GM10266 (cell line): ENCODE data around the gene ST7L.

Experiments used
- DNase-seq: peaks from one replicate; pipeline ENCODE4 v3.0.0; 2012; ENCODE audit errors: extremely low spot score
- TF ChIP-seq, protein P1 (sequence below): IDR thresholded peaks from 2 replicates; pipeline ENCODE4 v1.5.1; 2012; ENCODE audit warnings: mild to moderate bottlenecking, low read depth; ENCODE audit not compliant: control insufficient read depth, insufficient read depth; ENCODE audit errors: missing control alignments

The ST7L gene

DNA sequence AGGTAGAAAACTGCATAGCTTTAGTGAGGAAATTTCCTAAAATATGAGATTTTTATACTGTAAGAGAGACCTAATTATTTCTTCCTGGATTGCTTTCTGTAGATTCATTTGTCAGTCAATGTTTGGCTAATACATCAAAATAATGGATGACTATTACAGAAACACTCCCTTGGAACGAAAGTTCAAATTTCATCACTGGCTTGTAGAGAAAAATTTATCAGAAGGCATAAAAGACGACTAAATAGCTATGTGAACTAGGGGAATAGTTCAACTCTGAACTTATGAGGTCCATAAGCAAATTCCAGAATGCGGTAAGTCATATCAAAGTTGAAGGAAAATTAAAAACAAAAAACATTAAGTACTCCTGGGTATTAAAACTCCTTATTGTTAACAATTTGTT lies 74.2 kb downstream of the ST7L start:
- TF ChIP-seq, protein P1, sequence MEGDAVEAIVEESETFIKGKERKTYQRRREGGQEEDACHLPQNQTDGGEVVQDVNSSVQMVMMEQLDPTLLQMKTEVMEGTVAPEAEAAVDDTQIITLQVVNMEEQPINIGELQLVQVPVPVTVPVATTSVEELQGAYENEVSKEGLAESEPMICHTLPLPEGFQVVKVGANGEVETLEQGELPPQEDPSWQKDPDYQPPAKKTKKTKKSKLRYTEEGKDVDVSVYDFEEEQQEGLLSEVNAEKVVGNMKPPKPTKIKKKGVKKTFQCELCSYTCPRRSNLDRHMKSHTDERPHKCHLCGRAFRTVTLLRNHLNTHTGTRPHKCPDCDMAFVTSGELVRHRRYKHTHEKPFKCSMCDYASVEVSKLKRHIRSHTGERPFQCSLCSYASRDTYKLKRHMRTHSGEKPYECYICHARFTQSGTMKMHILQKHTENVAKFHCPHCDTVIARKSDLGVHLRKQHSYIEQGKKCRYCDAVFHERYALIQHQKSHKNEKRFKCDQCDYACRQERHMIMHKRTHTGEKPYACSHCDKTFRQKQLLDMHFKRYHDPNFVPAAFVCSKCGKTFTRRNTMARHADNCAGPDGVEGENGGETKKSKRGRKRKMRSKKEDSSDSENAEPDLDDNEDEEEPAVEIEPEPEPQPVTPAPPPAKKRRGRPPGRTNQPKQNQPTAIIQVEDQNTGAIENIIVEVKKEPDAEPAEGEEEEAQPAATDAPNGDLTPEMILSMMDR = no peak
- DNase-seq = no peak

DNA sequence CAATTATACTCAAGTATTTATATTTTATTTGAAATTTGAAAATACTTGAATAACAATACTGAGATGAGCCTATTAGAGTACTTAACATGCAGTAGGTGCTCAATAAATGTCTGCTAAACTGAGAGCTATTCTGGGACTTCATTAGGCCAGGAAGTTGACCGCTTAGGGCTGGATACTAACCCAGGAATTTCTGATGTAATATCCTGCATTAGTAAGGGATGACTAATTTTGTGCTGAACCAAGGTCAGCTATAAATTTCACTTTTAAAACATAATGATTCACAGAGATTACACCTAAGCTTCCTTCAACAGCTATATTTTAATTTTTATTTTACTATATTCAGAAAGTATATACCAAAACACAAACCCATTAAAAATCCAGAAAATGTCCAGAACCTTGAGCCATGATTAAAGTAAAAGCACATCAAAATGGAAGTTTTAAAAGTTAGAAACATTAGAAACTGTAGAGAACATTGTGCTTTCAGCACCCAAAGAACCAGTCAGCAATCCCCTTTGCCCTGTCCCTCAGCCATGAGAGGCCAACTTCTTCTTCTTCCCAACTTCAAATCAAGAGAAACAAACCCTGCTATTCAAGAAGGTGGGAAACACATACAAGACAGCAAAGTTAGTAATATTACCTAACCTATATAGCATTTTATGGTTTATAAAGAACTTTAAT lies 74.8 kb downstream of the ST7L start:
- DNase-seq = no peak
- TF ChIP-seq, protein P1 = no peak

- TF ChIP-seq, protein P1 = no peak
- no peak for DNase-seq
Measured at GRCh38 chr1:112542206-112542973, 76.6 kb downstream of the ST7L start.

DNA sequence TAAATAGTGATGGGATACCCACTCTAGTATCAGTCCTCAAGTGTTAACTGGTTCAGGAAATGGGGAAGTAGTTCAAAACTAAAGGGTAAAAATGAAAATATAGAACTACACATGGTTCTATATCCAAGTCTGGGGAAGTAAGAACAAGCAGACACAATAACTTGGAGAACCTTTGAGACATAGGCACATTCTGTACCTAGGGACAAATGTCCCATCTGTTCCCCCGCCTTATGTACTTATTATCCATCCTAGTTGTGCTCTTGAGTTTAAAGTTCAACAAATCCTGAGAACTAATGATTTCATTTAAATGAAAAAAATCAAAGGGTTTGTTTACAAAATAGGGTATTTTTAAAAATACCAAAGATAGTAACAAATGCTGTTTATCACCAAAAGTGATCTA lies 77.6 kb downstream of the ST7L start:
- no peak for DNase-seq

GRCh38 chr1:112540226-112540794 lies 78.6 kb downstream of the ST7L start:
- no peak for DNase-seq
- TF ChIP-seq, protein P1 = no peak

More for the DNA sequence above, 77.6 kb downstream of the ST7L start:
- TF ChIP-seq, protein P1 = no peak

DNA sequence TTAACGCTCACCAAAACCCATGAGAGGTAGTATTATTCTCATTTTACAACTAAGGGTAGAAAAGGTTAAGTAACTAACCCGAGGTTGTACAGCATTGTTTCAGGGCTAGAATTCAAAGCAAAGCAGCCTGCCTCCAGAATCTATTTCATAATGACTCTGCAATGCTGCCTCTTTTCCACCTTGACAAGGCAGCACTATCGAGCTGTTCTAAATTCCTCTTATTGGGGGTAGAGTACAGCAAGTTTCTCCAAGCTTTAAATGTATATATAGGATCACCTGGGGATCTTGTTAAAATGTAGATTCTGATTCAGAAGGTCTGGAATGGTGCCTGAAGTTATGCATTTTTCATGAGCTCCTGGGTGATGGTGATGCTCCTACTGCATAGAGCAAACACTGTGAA lies 80.1 kb downstream of the ST7L start:
- TF ChIP-seq, protein P1 = no peak
- no peak for DNase-seq

- DNase-seq = no peak
- TF ChIP-seq, protein P1 = no peak
Measured at GRCh38 chr1:112537456-112537855, 81.5 kb downstream of the ST7L start.
